CD4-positive, alpha-beta memory T cell (primary cell): ENCODE results near the gene TMEM169. TPM values are rescaled to one million over a fixed set of nuclear protein-coding genes. Genes with fewer than 3 reads are reported as not detected.
A peak's percentile ranks its signal among the peaks of the same experiment; 100 is the strongest.
"Not testable (repeated sequence)": the region's sequence is repeated elsewhere in the genome, so short reads cannot be mapped to it uniquely, and the experiment has no call there.

ENCODE experiments used
- CTCF ChIA-PET: fragments of 350-600 bp; sonication (Branson Sonifier 250); formaldehyde crosslinking; loops from one replicate; lab custom pipeline; 2021; ENCODE audit warnings: inconsistent platforms; ENCODE audit not compliant: partially characterized antibody; lab: Charles Lee
- POLR2A ChIA-PET: fragments of 350-600 bp; sonication (Branson Sonifier 250); formaldehyde crosslinking; loops from one replicate; lab custom pipeline; 2021; ENCODE audit not compliant: partially characterized antibody; lab: Charles Lee
- DNase-seq, 5 donors: peaks; one replicate each; pipeline versions ENCODE4 v3.0.0 to v3.0.0-alpha.2; 2020 to 2022; ENCODE audit warnings: mixed read lengths in 1 of 5
- H3K27ac ChIP-seq: one replicate; pipeline ENCODE4 v1.7.0; 2013; ENCODE audit warnings: low read depth, low read length
- H3K27me3 ChIP-seq: 2 replicates; pipeline ENCODE4 v1.7.0; 2013; ENCODE audit warnings: mild to moderate bottlenecking, low read length, moderate library complexity; ENCODE audit not compliant: insufficient read depth
- H3K36me3 ChIP-seq: 2 replicates; pipeline ENCODE4 v1.7.0; 2013; ENCODE audit warnings: mild to moderate bottlenecking, low read length, moderate library complexity; ENCODE audit not compliant: insufficient read depth
- H3K4me1 ChIP-seq: 2 replicates; pipeline ENCODE4 v1.7.0; 2013; ENCODE audit warnings: mild to moderate bottlenecking, low read length, moderate library complexity; ENCODE audit not compliant: insufficient read depth
- H3K4me3 ChIP-seq, 2 donors: one replicate each; pipeline ENCODE4 v1.7.0; 2013; ENCODE audit warnings: low read length in 2 of 2, mild to moderate bottlenecking in 1 of 2
- H3K9me3 ChIP-seq, 2 donors: one replicate each; pipeline ENCODE4 v1.7.0; 2013; ENCODE audit warnings: low read length in 2 of 2, control low read depth in 1 of 2; ENCODE audit not compliant: control insufficient read depth in 1 of 2
- H3K27ac Mint-ChIP-seq, 7 donors: one replicate each; pipeline ENCODE4 v1.8.0; 2020 to 2021; ENCODE audit warnings: mixed read lengths in 7 of 7, mild to moderate bottlenecking in 6 of 7, inconsistent platforms in 3 of 7, moderate library complexity in 3 of 7
- H3K27me3 Mint-ChIP-seq, 2 donors: one replicate each; pipeline ENCODE4 v1.8.0; 2020 to 2021; ENCODE audit warnings: mixed read lengths in 2 of 2
- H3K36me3 Mint-ChIP-seq, 2 donors: one replicate each; pipeline ENCODE4 v1.8.0; 2020 to 2021; ENCODE audit warnings: mixed read lengths in 2 of 2, inconsistent platforms in 1 of 2, mild to moderate bottlenecking in 1 of 2
- H3K4me1 Mint-ChIP-seq, 4 donors: one replicate each; pipeline ENCODE4 v1.8.0; 2020 to 2021; ENCODE audit warnings: mixed read lengths in 4 of 4, mild to moderate bottlenecking in 1 of 4
- H3K4me3 Mint-ChIP-seq, 8 donors: one replicate each; pipeline ENCODE4 v1.8.0; 2020 to 2021; ENCODE audit warnings: mixed read lengths in 8 of 8, mild to moderate bottlenecking in 7 of 8, moderate library complexity in 6 of 8, inconsistent platforms in 3 of 8
- H3K9me3 Mint-ChIP-seq, 8 donors: one replicate each; pipeline ENCODE4 v1.8.0; 2020 to 2021; ENCODE audit warnings: mixed read lengths in 8 of 8, mild to moderate bottlenecking in 5 of 8, inconsistent platforms in 3 of 8, moderate library complexity in 1 of 8
- intact Hi-C: fragments of 100-400 bp; cut with micrococcal nuclease; formaldehyde crosslinking; loops from one replicate; pipeline ENCODE4 v1.15.1; 2023
- polyA plus RNA-seq, 2 donors: library from polyadenylated mRNA; unstranded; fragments of 300-500 nt; fragmentation: Illumina TruSeq; gene quantifications; one replicate each; pipeline ENCODE4 v1.2.3, GENCODE V29; 2021
- total RNA-seq, 2 experiments: library from RNA; stranded (reverse); gene quantifications; one replicate each; pipeline ENCODE4 v1.2.3, GENCODE V29; 2021

Gene TMEM169
- total and polyA plus RNA-seq, 4 experiments from 2014 or later: 2.0 to 5.1 (median 3.0) TPM

DNA sequence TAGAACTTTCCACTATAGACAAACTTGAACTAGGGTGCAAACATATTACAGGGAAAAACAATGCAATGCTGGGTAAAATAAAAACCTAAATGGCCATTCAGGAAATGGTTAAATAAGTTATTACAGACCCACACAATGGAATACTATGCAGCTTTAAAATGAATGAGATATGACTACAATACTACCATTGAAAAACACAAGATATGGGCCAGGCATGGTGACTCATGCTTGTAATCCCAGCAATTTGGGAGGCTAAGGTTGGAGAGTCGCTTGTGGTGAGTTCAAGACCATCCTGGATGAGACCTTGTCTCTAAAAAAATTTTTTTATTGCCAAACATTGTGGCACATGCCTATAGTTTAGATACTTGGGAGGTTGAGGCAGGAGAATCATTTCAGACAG is 6.9 kb upstream of the TMEM169 start:
- Mint-ChIP-seq H3K36me3 (peaks cover 28 to 34% of the 10 kb centered on the region in 2 donors), H3K9me3 (no peaks in the 10 kb centered on the region), H3K27me3 (no peaks in the 10 kb centered on the region), H3K4me3 (peak overlapping the region in 1 of 8 donors; percentile 17), H3K4me1 (peaks cover 25 to 35% (median 30%) of the 10 kb centered on the region in 4 donors), H3K27ac (peak overlapping the region in 4 of 7 donors; percentile 3 to 38 (median 26))
- ChIA-PET CTCF (interaction anchor here (1.0 to 1.1 kb wide), 2 partner anchors 11 to 17 kb away, joined by 3 read pairs; no protein-coding TSS in a partner anchor), POLR2A (interaction anchor here (1.0 to 1.7 kb wide), 2 partner anchors 9 to 34 kb away, joined by 3 to 4 read pairs; partner anchors contain the start of gene XRCC5)
- Histone ChIP-seq H3K4me3 (no peak overlapping the region), H3K27me3 (no peaks in the 10 kb centered on the region), H3K4me1 (peaks cover 20% of the 10 kb centered on the region), H3K36me3 (peaks cover 3% of the 10 kb centered on the region), H3K27ac (no peak overlapping the region), H3K9me3 (no peaks in the 10 kb centered on the region)
- DNase-seq: no peak
- intact Hi-C loops: no loop called here

DNA sequence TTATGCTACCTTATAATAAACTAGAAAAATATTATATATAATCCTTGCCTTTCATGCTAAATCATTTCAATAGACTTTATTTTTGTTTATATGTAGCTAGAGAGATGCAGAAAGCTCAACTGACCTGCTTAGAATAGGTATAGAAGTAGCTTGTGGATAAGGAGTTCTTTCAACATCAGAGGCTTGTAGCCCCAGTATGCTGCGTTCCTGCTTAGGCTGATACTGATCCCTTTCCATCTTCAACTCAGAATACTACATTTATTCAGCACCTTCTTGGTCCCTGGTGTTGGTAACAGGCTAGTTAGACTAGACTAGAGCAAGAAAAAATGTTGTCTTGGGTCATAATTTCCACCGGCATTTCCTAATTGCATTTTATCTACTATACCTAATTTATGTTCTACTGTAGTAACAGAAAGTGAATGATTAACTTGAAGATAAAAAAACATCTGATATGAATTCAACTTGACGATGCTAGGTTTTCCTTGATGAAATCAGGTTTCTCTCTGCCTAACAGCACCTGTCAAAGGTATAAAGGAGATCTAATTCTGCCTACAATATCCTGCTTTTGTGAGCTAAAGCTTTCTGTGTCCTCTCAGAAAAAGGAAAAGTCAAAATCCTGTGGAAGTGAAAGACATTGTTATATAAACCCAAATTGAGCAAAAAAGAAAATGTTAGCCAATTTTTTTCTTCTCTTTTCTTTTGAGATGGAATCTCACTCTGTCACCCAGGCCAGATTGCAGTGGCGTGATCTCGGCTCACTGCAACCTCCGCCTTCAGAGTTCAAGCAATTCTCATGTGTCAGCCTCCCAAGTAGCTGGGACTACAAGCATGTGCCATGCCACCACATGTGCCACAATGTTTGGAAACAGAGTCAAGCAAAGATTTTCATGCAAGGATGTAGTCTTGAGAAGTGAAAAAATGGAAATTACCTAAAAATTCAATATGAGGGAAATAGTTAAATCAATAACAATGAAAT is 5.9 kb upstream of the TMEM169 start:
- no peaks in the 10 kb centered on the region for H3K27me3 Mint-ChIP-seq
- Histone ChIP-seq H3K4me3 (no peak overlapping the region), H3K27ac (no peak overlapping the region), H3K4me1 (peaks cover 28% of the 10 kb centered on the region), H3K9me3 (no peaks in the 10 kb centered on the region), H3K27me3 (no peaks in the 10 kb centered on the region), H3K36me3 (peaks cover 3% of the 10 kb centered on the region)
- no peak for DNase-seq
- H3K27ac Mint-ChIP-seq: peak overlapping the region in 1 of 7 donors; percentile 76
- H3K4me1 Mint-ChIP-seq: peaks cover 25 to 44% (median 33%) of the 10 kb centered on the region in 4 donors
- no peaks in the 10 kb centered on the region for H3K9me3 Mint-ChIP-seq
- ChIA-PET CTCF (interaction anchor here (1.1 kb wide), 1 partner anchor 18 kb away, joined by 3 read pairs; no protein-coding TSS in a partner anchor), POLR2A (interaction anchor here (1.0 to 1.7 kb wide), 2 partner anchors 8 to 33 kb away, joined by 3 to 4 read pairs; partner anchors contain the start of gene XRCC5)
- no peak overlapping the region for H3K4me3 Mint-ChIP-seq
- intact Hi-C loops: no loop called here
- H3K36me3 Mint-ChIP-seq: peaks cover 25 to 32% of the 10 kb centered on the region in 2 donors

DNA sequence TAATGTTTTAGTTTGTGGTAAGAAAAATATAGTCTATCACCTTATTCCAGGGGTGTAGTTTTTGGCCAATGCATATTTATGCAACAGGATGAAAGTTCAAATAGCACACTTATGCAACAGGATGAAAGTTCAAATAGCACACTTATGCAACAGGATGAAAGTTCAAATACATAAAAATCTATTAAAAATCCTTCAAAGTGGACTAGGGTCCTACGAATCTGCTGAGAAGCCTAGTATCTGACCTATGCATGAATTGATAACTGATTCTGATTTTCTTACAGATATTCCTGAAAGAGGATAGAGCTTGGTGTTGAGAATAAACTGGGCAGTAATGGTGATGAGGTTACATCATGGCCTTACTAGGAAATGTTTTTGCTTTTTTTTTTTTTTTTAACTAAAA is 2.9 kb upstream of the TMEM169 start:
- Mint-ChIP-seq H3K4me1 (peaks cover 43 to 67% (median 54%) of the 10 kb centered on the region in 4 donors), H3K27me3 (no peaks in the 10 kb centered on the region), H3K9me3 (no peaks in the 10 kb centered on the region), H3K4me3 (peak overlapping the region in 3 of 8 donors; percentile 24 to 52 (median 34)), H3K27ac (no peak overlapping the region), H3K36me3 (peaks cover 11 to 20% of the 10 kb centered on the region in 2 donors)
- DNase-seq: no peak
- peaks cover 51% of the 10 kb centered on the region for H3K4me1 ChIP-seq
- no peak overlapping the region for H3K4me3 ChIP-seq
- no peaks in the 10 kb centered on the region for H3K27me3 ChIP-seq
- H3K9me3 ChIP-seq: no peaks in the 10 kb centered on the region
- intact Hi-C loops: no loop called here
- H3K36me3 ChIP-seq: peaks cover 3% of the 10 kb centered on the region
- CTCF ChIA-PET: no interaction called here
- POLR2A ChIA-PET: no interaction called here
- no peak overlapping the region for H3K27ac ChIP-seq

DNA sequence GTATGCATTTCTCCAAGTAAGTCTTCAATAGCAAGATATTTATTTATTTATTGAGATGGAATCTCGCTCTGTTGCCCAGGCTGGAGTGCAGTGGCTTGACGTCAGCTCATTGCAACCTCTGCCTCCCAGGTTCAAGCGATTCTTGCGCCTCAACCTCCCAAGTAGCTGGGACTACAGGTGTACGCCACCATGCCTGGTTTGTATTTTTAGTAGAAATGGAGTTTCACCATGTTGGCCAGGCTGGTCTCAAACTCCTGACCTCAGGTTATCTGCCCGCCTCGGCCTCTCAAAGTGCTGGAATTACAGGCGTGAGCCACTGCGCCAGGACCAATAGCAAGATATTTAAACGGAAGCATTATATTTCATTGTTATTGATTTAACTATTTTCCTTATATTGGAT is 1.7 kb upstream of the TMEM169 start:
- peaks cover 43 to 69% (median 55%) of the 10 kb centered on the region in 4 donors for H3K4me1 Mint-ChIP-seq
- H3K9me3 Mint-ChIP-seq, H3K36me3 ChIP-seq, H3K27me3 ChIP-seq, POLR2A ChIA-PET, H3K27me3 Mint-ChIP-seq, H3K9me3 ChIP-seq, H3K4me3 ChIP-seq, H3K27ac ChIP-seq, DNase-seq: not testable (repeated sequence)
- peak overlapping the region in 1 of 7 donors; percentile 36 for H3K27ac Mint-ChIP-seq
- H3K4me3 Mint-ChIP-seq: peak overlapping the region in 4 of 8 donors; percentile 31 to 64 (median 44)
- H3K36me3 Mint-ChIP-seq: peaks cover 0 to 13% of the 10 kb centered on the region in 2 donors
- intact Hi-C loops: loop anchor here (2.0 kb wide), 1 partner anchor 45 kb away; no protein-coding TSS in a partner anchor
- CTCF ChIA-PET: interaction anchor here (2.3 kb wide), 1 partner anchor 34 kb away, joined by 15 read pairs; no protein-coding TSS in a partner anchor
- H3K4me1 ChIP-seq: peaks cover 51% of the 10 kb centered on the region

DNA sequence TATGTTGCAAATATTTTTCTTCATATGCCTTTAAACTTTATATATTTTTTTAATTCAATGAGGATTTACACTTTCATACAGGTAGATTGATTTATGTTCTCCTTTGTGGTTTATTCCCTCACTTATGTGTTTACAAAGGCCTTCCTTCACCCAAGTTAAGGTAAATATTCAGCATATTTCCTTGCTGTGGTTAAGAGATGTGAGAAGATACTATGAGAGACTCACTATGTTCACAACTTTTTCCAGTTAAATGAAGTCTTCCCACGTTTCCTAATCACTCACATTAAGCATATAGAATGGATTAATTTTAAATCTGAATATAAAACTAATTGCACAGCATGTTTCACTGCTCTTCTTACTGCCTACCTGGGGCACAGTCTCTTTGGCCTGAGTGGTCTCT is 707 bp upstream of the TMEM169 start:
- Mint-ChIP-seq H3K36me3 (peaks cover 3 to 6% of the 10 kb centered on the region in 2 donors), H3K27ac (peak overlapping the region; percentile 78 to 98 (median 92)), H3K4me1 (peaks cover 42 to 66% (median 54%) of the 10 kb centered on the region in 4 donors), H3K9me3 (no peaks in the 10 kb centered on the region), H3K4me3 (peak overlapping the region; percentile 83 to 97 (median 94)), H3K27me3 (no peaks in the 10 kb centered on the region)
- ChIA-PET POLR2A (interaction anchor here (0.7 to 5.6 kb wide), 12 partner anchors 8 to 331 kb away, joined by 3 to 39 read pairs (median 6); partner anchors contain the start of genes SMARCAL1 and XRCC5), CTCF (interaction anchor here (0.8 to 5.7 kb wide), 8 partner anchors 11 to 56 kb away, joined by 3 to 64 read pairs (median 10); partner anchors contain the start of gene XRCC5)
- Histone ChIP-seq H3K27ac (peak overlapping the region; percentile 65), H3K4me3 (peak overlapping the region; percentile 67 to 87), H3K4me1 (peaks cover 61% of the 10 kb centered on the region), H3K9me3 (no peaks in the 10 kb centered on the region), H3K27me3 (no peaks in the 10 kb centered on the region), H3K36me3 (no peaks in the 10 kb centered on the region)
- intact Hi-C loops: loop anchor here (2.0 kb wide), 1 partner anchor 46 kb away; no protein-coding TSS in a partner anchor
- DNase-seq: no peak

DNA sequence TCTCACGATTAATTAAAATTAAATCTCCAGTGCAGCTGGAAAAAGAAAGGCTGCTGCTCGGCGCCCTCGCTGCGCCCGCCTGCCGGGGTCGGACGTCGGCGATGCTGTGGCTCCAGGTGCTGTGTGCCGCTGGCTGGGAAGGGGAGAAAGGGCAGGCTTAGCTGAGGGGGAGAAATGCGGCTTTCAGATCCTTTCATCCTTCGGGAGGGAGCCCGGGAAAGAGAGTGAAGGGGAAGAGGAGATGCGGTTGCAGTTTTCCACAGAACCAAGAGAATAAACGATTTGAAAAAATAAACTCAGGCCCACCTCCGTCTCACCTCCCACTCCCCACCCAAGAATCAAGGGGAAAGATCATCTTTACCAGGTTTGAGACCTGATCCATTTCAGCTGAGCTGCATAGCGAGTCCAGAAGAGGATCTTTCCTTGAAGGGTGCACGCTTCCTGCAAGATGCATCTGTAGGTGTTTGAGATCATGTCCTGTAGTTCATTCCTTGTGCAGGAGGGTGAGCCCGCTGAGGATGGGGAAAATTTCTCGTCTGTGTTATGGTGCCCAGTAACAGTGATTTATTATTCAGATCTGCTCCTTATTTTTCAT is 495 bp downstream of the TMEM169 start:
- peak overlapping the region; percentile 65 for H3K27ac ChIP-seq
- H3K4me3 ChIP-seq: peak overlapping the region; percentile 74 to 87
- H3K4me3 Mint-ChIP-seq: peak overlapping the region; percentile 83 to 97 (median 94)
- H3K36me3 Mint-ChIP-seq: peaks cover 3 to 4% of the 10 kb centered on the region in 2 donors
- H3K9me3 ChIP-seq: no peaks in the 10 kb centered on the region
- no peaks in the 10 kb centered on the region for H3K27me3 ChIP-seq
- intact Hi-C loops: loop anchor here (1.0 kb wide), 1 partner anchor 32 kb away; no protein-coding TSS in a partner anchor
- H3K27me3 Mint-ChIP-seq: no peaks in the 10 kb centered on the region
- POLR2A ChIA-PET: interaction anchor here (0.6 to 5.6 kb wide), 14 partner anchors 8 to 1703 kb away, joined by 3 to 39 read pairs (median 5); partner anchors contain the start of gene XRCC5
- peak in 1 of 5 donors; percentile 0 for DNase-seq
- CTCF ChIA-PET: interaction anchor here (0.6 to 5.7 kb wide), 9 partner anchors 12 to 57 kb away, joined by 3 to 64 read pairs (median 6); partner anchors contain the start of gene XRCC5
- H3K9me3 Mint-ChIP-seq: no peaks in the 10 kb centered on the region
- peaks cover 70% of the 10 kb centered on the region for H3K4me1 ChIP-seq
- peak overlapping the region; percentile 78 to 98 (median 92) for H3K27ac Mint-ChIP-seq
- H3K4me1 Mint-ChIP-seq: peaks cover 45 to 75% (median 59%) of the 10 kb centered on the region in 4 donors
- H3K36me3 ChIP-seq: no peaks in the 10 kb centered on the region
